ENCODE measurements around the gene AMIGO3.

The AMIGO3 gene

GRCh38 chr3:49705390-49705960 is 14.0 kb downstream of the AMIGO3 start:
- in situ Hi-C loops (cut with MboI; ENCODE audit: low pct_unique_long_range_greater_than_20kb, low sequenced_read_pairs, unreplicated experiment), result no loop called here
- TF ChIP-seq, protein P1, sequence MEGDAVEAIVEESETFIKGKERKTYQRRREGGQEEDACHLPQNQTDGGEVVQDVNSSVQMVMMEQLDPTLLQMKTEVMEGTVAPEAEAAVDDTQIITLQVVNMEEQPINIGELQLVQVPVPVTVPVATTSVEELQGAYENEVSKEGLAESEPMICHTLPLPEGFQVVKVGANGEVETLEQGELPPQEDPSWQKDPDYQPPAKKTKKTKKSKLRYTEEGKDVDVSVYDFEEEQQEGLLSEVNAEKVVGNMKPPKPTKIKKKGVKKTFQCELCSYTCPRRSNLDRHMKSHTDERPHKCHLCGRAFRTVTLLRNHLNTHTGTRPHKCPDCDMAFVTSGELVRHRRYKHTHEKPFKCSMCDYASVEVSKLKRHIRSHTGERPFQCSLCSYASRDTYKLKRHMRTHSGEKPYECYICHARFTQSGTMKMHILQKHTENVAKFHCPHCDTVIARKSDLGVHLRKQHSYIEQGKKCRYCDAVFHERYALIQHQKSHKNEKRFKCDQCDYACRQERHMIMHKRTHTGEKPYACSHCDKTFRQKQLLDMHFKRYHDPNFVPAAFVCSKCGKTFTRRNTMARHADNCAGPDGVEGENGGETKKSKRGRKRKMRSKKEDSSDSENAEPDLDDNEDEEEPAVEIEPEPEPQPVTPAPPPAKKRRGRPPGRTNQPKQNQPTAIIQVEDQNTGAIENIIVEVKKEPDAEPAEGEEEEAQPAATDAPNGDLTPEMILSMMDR (IDR thresholded peaks at IDR 0.05; ENCODE audit: extremely low read depth, insufficient read depth, missing control alignments), result no peak
- no peak for DNase-seq (ENCODE audit: low spot score)

DNA sequence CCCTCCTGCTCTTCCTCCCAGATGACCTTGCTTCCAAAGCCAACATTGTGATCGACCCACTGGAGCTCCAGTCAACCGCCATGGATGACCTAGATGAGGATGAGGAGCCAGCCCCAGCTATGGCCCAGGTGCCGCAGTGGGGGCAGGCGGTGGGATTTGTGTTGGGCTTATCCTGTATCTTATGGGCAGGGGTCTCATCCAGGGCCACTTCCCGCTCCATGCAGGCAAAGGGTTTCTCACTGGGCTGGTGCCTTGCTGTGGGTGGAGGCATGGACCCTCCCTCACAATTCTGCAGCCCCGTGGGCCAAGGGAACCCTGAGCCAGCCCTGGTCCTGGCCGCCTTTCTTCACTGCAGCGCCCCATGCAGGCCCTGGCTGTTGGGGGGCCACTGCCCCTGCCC is 14.9 kb downstream of the AMIGO3 start:
- in situ Hi-C loops (cut with MboI; ENCODE audit: low pct_unique_long_range_greater_than_20kb, low sequenced_read_pairs, unreplicated experiment), result no loop called here
- TF ChIP-seq, protein P1 (IDR thresholded peaks at IDR 0.05; ENCODE audit: extremely low read depth, insufficient read depth, missing control alignments), result no peak
- DNase-seq (ENCODE audit: low spot score), result no peak

DNA sequence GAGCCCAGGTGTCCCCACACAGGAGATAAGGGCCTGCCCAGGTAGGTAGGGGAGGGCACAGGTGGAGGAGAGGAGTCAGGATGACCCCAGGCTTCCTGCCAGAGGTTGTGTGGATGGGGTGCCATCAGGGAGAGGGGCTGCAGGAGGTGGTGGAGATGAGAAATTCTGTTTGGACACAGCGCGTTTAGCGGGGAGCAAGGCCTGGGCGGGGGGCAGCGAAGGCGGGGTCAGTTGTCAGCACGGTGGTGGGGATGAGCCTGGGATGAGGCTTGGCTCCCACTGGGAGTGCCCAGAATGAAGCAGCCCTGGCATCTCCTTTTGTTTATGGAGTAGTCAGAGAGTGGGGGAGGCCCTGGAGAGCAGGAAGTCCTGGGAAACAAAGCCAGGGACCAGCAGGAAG is 15.5 kb downstream of the AMIGO3 start:
- TF ChIP-seq, protein P1 (IDR thresholded peaks at IDR 0.05; ENCODE audit: extremely low read depth, insufficient read depth, missing control alignments), result no peak

DNA sequence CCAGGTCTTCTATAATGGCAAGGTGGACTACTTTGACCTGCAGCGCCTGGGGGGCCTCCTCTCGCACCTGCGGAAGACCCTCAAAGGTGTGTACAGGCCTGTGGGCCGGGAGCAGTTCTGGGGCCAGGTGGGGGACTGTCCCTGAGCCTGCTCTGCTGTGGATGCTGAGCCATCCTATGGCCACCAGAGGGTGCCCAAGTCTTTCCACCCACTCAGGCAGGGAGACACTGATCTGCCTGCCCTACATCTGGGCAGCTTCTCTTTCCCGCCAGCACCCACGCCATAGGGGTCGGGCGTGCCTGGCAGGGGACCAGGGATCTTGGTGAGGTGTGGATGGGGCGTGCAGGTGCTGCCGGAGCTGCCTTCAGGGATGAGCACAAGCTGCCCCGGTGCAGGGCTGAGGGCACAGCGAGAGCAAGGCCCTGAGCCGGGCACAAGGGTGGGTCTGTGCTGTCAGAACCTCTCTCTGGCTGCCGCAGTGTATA is 16.0 kb downstream of the AMIGO3 start:
- in situ Hi-C loops (cut with MboI; ENCODE audit: low pct_unique_long_range_greater_than_20kb, low sequenced_read_pairs, unreplicated experiment), result no loop called here
- DNase-seq (ENCODE audit: low spot score), result peak; percentile 92
- TF ChIP-seq, protein P1 (IDR thresholded peaks at IDR 0.05; ENCODE audit: extremely low read depth, insufficient read depth, missing control alignments), result peak; percentile 91

More for the DNA sequence above, 15.5 kb downstream of the AMIGO3 start:
- no peak for DNase-seq (ENCODE audit: low spot score)
- in situ Hi-C loops (cut with MboI; ENCODE audit: low pct_unique_long_range_greater_than_20kb, low sequenced_read_pairs, unreplicated experiment), result no loop called here

DNA sequence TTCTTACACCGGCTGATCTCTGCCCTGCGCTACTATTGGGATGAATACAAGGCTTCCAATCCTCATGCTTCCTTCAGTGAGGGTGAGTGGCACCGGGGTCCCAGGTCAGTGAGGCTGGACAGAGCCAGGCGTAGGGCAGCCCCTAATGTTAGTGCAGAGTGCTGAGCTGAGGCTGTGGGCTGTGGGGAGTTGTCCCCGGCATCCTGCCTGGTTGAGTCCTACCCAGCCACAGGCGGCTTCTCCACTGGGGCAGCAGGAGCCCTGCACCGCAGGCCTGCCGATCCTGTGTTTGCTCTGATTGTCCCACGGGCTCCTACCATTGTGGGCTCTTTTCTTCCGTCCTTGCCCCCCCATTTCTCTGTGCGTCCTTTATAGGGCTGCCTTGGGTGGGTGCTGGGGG is 16.8 kb downstream of the AMIGO3 start:
- DNase-seq (ENCODE audit: low spot score), result no peak
- TF ChIP-seq, protein P1 (IDR thresholded peaks at IDR 0.05; ENCODE audit: extremely low read depth, insufficient read depth, missing control alignments), result no peak
- in situ Hi-C loops (cut with MboI; ENCODE audit: low pct_unique_long_range_greater_than_20kb, low sequenced_read_pairs, unreplicated experiment), result no loop called here

GRCh38 chr3:49701388-49702077 is 18.0 kb downstream of the AMIGO3 start:
- no peak for DNase-seq (ENCODE audit: low spot score)
- TF ChIP-seq, protein P1 (IDR thresholded peaks at IDR 0.05; ENCODE audit: extremely low read depth, insufficient read depth, missing control alignments), result peak; percentile 42

More at GRCh38 chr3:49701388-49702077, 18.0 kb downstream of the AMIGO3 start:
- in situ Hi-C loops (cut with MboI; ENCODE audit: low pct_unique_long_range_greater_than_20kb, low sequenced_read_pairs, unreplicated experiment), result no loop called here

All from GM13977 (cell line).